LNCAP (cell line): ENCODE data around the gene AKAP17A.

Experiments used
- CTCF ChIP-seq: fragments of 450-650 bp; IDR thresholded peaks from 2 replicates; pipeline ENCODE4 v1.5.1; 2017; ENCODE audit warnings: mild to moderate bottlenecking

The AKAP17A gene

GRCh38 chrX:1646009-1646408 is 54.6 kb downstream of the AKAP17A start:
- no peak for TF ChIP-seq CTCF

GRCh38 chrX:1649621-1650020 is 58.2 kb downstream of the AKAP17A start:
- no peak for TF ChIP-seq CTCF
